Dermis blood vessel endothelial cell (primary cell): ENCODE measurements around the gene RBM34. TPM values are rescaled to one million over a fixed set of nuclear protein-coding genes. Genes with fewer than 3 reads are reported as not detected.

Experiments
- DNase-seq: peaks from one replicate; pipeline ENCODE4 v3.0.0; 2010
- total RNA-seq: library from RNA; depleted of rRNA; stranded (reverse); fragments of >200 nt; gene quantifications from 2 replicates; pipeline ENCODE4 v1.2.3, GENCODE V29; 2014

Gene RBM34
- total RNA-seq, 1 donor from 2014 or later: 55.8 TPM

DNA sequence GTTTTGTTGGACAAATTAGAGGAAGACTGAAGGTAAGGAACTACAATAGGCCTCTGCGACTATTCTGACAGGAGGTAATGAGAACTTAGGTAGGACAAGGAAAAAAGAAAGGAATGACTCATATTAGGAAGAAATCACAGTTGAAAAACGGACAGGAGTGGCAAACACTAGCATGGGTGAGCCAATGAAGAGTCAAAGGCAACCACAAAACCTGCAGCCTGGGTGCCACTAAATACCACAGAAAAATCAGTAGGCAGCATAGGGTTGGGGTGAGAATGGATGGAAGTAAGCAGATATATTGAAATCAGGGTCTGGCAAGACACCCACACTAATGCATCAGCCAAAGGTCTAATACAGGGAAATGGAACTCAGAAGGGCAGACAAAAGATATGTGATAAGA is 10.0 kb downstream of the RBM34 start:
- DNase-seq: no peak

- no peak for DNase-seq
These were observed 11.2 kb downstream of the RBM34 start for GRCh38 chr1:235149824-235150223.

DNA sequence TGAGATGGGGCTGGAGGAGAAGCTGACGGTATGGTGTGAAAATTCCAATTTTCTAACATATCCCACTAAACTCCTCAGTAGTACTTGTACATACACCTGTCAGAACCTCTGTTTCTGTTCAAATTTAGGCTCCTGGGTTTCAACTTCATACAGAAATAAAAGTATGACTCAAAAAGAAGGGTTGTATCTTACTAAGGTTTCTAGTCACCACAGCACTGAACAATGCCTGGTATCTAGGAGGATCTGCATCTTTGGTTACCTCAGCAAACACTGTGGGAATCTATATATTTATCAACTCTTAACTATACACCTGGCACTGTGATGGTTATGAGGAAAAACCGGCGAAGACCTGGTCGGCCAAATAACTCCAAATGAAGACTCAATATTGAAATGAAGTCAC is 13.8 kb downstream of the RBM34 start:
- DNase-seq: no peak

DNA sequence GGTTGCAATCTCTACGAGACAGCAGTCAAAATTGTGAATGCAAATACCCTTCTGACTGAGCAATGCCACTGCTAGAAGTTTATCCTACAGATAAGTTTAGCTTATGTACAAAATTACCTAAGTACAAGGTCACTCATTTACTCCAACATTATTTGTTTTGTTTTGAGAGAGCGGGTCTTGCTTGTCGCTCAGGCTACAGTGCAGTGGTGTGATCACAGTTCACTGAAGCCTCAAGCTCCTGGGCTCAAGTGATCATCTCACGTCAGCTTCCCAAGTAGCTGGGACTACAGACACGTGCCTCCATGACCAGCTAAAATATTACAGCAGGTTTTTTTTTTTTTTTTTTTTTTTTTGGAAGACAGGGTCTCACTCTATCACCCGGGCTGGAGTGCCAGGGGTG is 15.4 kb downstream of the RBM34 start:
- DNase-seq: no peak

DNA sequence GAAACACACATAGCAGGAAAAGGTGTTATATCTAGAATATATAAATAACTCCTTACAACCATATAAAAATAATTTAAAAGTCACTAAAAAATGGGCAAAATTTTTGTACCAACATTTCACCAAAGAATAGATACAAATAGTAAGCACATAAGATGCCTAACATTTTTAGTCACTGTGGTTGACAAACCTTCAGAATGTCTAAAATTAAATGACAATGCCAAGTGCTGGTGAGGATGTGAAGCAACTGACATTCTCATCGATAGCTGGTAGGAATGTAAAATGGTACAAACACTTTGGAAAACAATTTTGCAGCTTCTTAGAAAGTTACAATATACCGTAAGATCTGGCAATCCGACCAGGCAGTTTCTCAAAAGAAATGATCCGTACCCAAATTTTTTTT is 18.1 kb downstream of the RBM34 start:
- DNase-seq: no peak

- no peak for DNase-seq
These were observed 21.7 kb downstream of the RBM34 start for GRCh38 chr1:235139315-235139714.

- no peak for DNase-seq
These were observed 22.2 kb downstream of the RBM34 start for GRCh38 chr1:235138821-235139220.

DNA sequence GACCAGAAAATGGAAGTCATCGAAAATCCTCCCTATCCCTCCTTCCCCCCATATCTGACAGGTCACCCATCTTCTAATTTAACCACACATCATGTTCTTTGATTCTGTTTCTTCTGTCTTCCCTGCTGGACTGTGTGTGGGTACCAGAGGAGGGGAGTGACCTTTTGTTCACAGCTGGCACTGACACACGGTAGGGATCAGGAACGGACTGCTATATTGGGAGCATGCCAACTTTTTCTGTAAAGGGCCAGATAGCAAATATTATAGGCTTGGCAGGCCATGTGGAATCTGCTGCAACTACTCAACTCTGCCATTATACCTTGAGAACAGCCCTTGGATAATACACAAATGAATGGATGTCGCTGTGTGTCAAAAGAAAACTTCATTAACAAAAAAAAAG is 24.9 kb downstream of the RBM34 start:
- DNase-seq: peak; percentile 10

- no peak for DNase-seq
These were observed 26.9 kb downstream of the RBM34 start for GRCh38 chr1:235134171-235134570.

- no peak for DNase-seq
These were observed 28.0 kb downstream of the RBM34 start for GRCh38 chr1:235133086-235133485.

- DNase-seq: no peak
These were observed 29.1 kb downstream of the RBM34 start for GRCh38 chr1:235131961-235132360.

GRCh38 chr1:235130766-235131270 is 30.2 kb downstream of the RBM34 start:
- DNase-seq: no peak

DNA sequence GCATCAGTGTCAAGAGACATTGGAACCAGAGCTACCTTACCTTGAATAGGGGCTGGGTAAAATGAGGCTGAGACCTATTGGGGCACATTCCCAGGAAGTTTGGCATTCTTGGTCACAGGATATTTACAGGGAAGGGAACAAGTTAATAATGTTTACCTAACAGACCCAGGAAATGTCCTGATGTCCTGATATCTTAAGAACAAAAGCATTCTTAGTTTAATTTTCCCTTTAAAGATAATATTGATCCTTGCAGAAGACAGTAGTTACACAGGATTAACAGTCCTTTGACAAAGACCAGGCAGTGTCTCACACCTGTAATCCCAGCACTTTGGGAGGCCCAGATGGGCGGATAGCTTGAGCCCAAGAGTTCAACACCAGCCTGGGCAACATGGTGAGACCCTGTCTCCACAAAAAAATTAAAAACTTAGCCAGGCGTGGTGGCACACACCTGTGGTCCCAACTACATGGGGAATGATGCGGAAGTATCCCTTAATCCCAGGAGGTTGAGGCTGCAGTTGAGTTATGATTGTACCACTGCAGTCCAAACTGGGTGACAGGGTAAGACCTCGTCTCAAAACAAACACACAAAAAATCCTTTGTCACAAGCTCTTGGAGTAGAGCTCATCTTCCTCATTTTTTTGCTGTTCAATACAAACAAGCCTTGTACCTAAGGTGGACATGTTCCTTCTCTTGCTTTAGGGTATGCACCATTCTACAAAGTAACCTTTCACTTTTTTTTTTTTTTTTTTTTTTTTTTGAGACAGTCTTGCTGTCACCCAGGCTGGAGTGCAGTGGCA is 31.1 kb downstream of the RBM34 start:
- no peak for DNase-seq

DNA sequence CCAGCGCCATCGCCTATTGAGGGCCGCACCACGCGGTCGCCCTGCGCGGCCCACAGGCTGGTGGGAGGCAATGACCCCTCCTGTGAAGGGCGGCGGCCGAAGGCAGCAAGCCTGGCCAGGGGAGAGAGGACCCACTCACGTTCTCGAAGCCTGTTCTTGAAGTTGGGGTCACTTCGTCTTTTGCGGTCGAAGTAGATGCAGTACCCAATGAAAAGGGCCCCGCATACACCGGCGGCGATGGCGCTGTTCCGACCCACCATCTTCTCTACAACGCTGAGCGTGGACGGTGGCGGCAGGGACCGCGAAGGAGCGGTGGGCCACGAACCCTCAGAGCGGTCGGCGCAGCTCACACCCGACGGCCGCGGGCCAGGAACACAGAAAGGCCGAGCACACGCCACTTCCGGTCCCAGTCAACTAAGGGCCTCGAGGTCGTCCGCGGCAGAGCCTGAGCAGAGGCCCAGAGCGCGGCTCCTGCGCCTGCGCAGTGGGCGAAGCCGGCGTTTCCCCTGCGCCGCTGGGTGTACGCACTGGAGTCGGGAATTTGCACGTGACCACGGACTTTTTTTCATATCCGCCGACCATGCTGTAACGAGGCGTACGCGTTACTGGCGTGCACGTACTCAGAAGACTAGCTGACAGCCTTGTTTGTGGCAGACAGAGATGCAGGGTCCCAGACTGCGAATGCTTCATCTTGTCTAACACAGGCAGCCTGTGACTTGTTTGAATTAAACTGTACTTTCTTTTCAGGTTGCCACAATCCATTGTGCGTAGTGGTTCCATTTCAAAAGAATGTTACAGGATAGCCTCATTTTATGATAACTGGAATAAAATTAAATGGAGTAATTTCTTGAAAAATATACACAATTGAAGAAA is 32.4 kb downstream of the RBM34 start, which contains the start of gene TOMM20:
Gene TOMM20, minus strand, starts transcription at position 382 of the 873 bp plus-strand sequence. Its CDS starts 122 bp downstream, at position 260.
- peak; percentile 99 for DNase-seq

GRCh38 chr1:235127732-235128455 is 33.2 kb downstream of the RBM34 start:
- peak; percentile 19 for DNase-seq

- peak; percentile 27 for DNase-seq
These were observed 33.8 kb downstream of the RBM34 start for GRCh38 chr1:235127203-235127602.

DNA sequence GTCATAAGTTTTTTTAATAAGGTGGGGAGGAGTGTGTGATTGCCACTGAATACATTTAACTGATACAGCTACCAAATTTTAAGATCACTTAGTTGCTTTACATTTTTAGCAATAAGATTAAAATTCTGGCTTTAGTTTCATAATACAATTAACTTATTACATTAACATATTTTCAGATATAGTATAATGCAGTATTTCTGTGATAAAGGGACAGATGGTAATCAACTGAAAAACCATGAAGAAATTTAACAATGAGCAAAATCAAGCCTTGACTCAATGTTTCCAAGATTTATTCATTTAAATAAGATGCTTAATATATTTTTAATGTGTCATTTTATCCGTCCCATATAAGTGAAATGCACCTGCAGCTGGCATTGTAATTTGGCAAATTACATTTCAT is 36.4 kb downstream of the RBM34 start:
- DNase-seq: no peak

DNA sequence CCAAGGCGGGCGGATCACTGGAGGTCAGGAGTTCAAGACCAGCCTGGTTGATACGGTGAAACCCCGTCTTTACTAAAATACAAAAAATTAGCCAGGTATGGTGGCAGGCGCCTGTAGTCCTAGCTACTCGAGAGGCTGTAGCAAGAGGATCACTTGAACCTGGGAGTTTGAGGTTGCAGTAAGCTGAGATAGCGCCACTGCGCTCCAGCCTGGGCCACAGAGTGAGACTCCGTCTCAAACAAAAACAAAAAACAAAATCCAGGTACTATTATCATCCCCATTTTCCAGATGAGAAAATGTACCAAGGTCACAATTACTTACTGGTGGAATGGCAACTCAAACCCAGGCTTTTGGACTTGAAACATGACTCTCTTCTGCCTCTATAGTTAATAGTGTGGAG is 36.9 kb downstream of the RBM34 start:
- no peak for DNase-seq

DNA sequence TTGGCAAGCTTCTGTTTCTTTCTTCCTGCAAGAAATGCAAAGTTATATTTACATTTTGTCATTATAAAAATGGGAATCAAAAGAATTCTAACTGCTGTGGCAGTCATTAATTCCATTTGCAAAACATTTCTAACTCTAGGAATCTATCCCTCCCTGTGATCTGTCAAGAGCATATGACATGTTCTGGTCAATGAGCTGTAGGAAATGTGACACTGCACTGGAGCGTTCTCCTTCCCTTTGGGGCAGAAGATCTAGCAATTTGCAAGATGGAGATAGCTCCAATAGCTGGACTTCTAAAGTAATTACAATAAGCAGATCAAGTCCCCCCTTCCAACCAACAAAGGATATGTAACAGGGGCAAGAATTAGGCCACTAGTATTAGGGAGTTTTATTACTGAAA is 38.7 kb downstream of the RBM34 start:
- no peak for DNase-seq

GRCh38 chr1:235113183-235113917 is 47.7 kb downstream of the RBM34 start:
- DNase-seq: no peak

DNA sequence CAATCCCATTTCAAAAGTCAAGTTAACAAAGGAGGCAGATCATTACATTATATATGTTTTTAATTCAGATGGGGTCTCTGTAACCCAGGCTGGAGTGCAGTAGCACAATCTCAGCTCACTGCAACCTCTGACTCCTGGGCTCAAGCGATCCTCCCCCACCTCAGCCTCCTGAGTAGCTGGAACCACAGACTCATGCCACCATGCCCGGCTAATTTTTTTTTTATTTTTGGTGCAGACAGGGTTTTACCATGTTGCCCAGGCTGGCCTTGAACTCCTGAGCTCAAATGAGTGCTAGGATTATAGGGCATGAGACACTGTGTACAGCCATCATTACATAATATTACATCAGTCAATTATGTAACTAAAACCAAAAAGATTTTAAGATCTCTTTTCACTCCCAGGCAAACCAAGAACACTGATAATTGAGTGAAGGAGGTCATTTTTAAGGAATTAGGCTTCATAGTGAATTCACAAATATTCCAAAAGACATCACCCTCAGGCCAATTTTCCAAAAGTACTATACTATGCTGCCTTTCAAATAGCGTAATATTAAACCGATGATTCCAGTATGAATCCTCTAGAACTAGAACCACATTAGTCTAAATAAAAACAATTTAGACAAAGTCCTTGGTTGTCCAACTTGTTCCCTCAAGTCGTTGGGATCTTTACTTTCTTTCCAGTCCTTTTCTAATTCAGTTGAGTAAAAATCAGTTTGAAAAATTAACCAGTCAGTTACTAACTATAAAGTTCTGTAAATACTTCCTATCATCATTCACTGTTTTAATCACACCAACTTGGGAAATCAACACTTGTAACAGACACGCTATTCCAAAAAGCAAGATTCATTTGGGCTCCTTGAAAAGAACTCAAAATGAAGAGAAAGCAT is 48.5 kb downstream of the RBM34 start:
- no peak for DNase-seq
